Measurements from ENCODE around the gene ABHD2.

GRCh38 chr15:89177116-89177515 is 88.9 kb downstream of the ABHD2 start:
- no peak for TF ChIP-seq CTCF (conservative IDR thresholded peaks at IDR 0.05; ENCODE audit: low read length)
- TF ChIP-seq EZH2phosphoT487 (IDR thresholded peaks at IDR 0.05; ENCODE audit: borderline replicate concordance, low read depth, low read length), result no peak

Data from OCI-LY7 (cell line).